Thoracic aorta (tissue), 2 donors: Measurements from ENCODE around the gene C10orf53. TPM values are rescaled to one million over a fixed set of nuclear protein-coding genes. Genes with fewer than 3 reads are reported as not detected.

Experiments used
- ATAC-seq: fragments of 150-250 bp; one replicate; pipeline ENCODE4 v1.8.0; 2017; ENCODE audit warnings: low read depth; ENCODE audit not compliant: insufficient number of reproducible peaks, low FRiP score
- DNase-seq: peaks from one replicate; pipeline ENCODE4 v3.0.0-alpha.2; 2020; ENCODE audit warnings: low spot score
- H3K27ac ChIP-seq, 2 donors: fragments of 200-600 bp; sonication (generic); 1 replicate in 1 of 2; 2 replicates in 1 of 2; pipeline ENCODE4 v1.5.1; 2016; ENCODE audit warnings: mild to moderate bottlenecking in 2 of 2, moderate library complexity in 2 of 2
- H3K27me3 ChIP-seq: fragments of 200-600 bp; sonication (generic); replicated peaks from 2 replicates; pipeline ENCODE4 v1.6.0; 2016; ENCODE audit warnings: mild to moderate bottlenecking; ENCODE audit not compliant: insufficient read depth
- H3K36me3 ChIP-seq: fragments of 200-600 bp; sonication (generic); one replicate; pipeline ENCODE4 v1.5.1; 2016
- H3K4me1 ChIP-seq, 2 donors: fragments of 200-600 bp; sonication (generic); 1 replicate in 1 of 2; 2 replicates in 1 of 2; pipeline versions ENCODE4 v1.5.1 to v1.6.0; 2016; ENCODE audit warnings: low read depth in 2 of 2, mild to moderate bottlenecking in 1 of 2; ENCODE audit not compliant: control insufficient read depth in 1 of 2
- H3K4me3 ChIP-seq: fragments of 200-600 bp; sonication (generic); 2 replicates; pipeline ENCODE4 v1.5.1; 2016; ENCODE audit warnings: mild to moderate bottlenecking
- H3K9me3 ChIP-seq: fragments of 200-600 bp; sonication (generic); 2 replicates; pipeline ENCODE4 v1.5.1; 2016
- total RNA-seq, 2 donors: library from RNA; depleted of rRNA; stranded (reverse); fragments of >200 nt; gene quantifications; one replicate each; pipeline versions ENCODE4 v1.1.0 to v1.2.3, GENCODE V29; 2016
- TF ChIP-seq, protein P1 (sequence below): fragments of 200-600 bp; sonication (generic); IDR thresholded peaks from one replicate; pipeline ENCODE4 v1.5.1; 2019; ENCODE audit warnings: antibody characterized with exemption

Gene C10orf53
- total RNA-seq, 2 donors from 2014 or later: not detected

DNA sequence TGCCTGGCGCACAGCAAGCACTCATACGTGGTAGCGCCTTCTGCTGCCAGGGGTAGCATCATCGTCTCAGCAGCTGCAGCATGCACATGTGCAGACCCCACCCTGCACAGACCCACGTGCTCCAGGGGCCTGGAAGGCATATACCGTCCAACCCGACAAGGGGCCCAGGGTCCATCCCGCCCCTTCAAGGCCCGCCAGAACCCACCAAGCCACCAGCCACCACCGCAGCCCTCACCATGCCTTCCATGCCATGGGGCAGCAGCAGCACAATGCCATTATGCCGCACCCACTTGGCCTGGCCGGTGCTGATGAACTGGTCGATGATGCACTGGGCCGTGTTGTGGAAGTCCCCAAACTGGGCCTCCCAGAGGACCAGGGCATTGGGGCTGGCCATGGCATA lies 60.0 kb downstream of the C10orf53 start:
- no peaks in the 10 kb centered on the region for H3K4me1 ChIP-seq
- no peaks in the 10 kb centered on the region for H3K9me3 ChIP-seq
- H3K36me3 ChIP-seq: no peaks in the 10 kb centered on the region
- H3K27me3 ChIP-seq: no peaks in the 10 kb centered on the region
- no peak for DNase-seq
- H3K4me3 ChIP-seq: no peak overlapping the region
- TF ChIP-seq, protein P1, sequence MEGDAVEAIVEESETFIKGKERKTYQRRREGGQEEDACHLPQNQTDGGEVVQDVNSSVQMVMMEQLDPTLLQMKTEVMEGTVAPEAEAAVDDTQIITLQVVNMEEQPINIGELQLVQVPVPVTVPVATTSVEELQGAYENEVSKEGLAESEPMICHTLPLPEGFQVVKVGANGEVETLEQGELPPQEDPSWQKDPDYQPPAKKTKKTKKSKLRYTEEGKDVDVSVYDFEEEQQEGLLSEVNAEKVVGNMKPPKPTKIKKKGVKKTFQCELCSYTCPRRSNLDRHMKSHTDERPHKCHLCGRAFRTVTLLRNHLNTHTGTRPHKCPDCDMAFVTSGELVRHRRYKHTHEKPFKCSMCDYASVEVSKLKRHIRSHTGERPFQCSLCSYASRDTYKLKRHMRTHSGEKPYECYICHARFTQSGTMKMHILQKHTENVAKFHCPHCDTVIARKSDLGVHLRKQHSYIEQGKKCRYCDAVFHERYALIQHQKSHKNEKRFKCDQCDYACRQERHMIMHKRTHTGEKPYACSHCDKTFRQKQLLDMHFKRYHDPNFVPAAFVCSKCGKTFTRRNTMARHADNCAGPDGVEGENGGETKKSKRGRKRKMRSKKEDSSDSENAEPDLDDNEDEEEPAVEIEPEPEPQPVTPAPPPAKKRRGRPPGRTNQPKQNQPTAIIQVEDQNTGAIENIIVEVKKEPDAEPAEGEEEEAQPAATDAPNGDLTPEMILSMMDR: no peak
- no peak overlapping the region for H3K27ac ChIP-seq
- ATAC-seq: no peak

DNA sequence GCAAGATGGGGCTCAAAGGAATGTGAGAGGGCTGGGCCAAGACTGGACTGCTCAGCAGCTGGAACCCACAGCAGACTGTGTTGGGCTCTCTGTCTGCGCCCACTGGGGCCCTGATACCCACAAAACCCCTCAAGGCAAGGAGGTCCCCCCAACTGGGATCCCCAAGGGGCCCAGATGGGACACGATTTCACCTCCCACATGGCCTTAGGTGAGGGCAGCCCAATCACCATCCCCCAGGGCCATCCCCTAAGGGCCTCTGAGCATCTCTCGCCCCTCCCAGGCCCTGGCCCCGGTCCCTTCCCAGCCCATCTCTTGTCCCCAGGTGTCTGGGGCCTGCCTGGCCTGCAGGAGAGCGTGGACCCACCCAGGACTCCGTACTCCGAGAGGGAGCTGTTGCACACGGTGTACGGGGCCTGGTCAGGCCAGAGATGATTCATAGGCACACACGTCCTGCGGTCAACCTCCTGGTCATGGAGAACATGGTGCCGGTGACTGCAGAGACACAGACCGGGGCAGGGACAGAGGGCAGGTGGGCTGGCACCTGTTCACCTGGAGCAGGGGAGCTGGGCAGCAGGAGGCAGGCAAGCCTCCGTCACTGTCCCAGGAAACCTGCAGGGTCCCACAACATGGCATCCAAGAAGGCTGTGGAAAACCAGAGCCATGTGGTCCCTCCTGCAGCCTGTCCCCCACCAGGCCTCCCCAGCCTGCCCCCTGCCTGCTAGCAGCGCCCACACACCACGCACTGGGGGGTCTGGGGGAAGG lies 61.1 kb downstream of the C10orf53 start:
- no peaks in the 10 kb centered on the region for H3K36me3 ChIP-seq
- TF ChIP-seq, protein P1: no peak
- H3K4me1 ChIP-seq: no peaks in the 10 kb centered on the region
- no peak for DNase-seq
- H3K9me3 ChIP-seq: no peaks in the 10 kb centered on the region
- H3K27me3 ChIP-seq: no peaks in the 10 kb centered on the region
- no peak overlapping the region for H3K27ac ChIP-seq
- H3K4me3 ChIP-seq: no peak overlapping the region
- ATAC-seq: no peak

DNA sequence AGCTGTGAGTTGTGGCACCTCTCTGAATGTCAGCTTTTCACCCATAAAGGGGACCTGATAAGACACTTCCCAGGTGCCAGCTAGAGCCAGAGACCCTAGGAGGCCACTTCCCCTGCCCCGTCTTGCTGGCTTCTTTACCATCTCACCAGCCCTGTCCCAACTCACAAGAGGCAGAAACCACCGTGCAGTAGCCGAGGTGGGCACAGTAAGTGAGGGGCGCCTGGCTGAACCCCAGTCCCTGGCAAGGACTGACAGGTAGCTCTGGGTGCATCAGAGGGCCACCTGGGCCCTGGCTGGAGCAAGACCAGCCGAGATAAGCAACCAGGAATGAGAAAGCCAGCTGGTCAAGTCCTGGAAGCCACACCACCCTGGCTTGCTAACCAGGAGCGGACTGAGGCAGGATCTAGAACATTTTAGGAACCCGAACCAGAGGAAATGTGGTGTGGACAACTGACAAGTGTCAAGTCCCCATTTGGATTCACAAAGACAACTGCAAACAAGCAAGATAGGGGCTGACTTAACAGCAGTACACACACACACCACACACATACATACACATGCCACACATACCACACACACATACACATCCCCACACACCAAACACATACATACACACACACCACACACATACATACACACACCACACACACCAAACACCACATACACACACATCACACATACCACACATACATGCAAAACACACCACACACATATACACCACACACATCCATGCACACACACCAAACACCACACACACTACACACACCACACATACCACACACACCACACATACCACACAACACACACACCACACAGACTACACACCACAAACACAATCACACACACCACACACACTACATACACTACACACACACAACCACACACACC lies 61.9 kb downstream of the C10orf53 start:
- Histone ChIP-seq H3K9me3 (no peaks in the 10 kb centered on the region), H3K36me3 (no peaks in the 10 kb centered on the region), H3K4me1 (no peaks in the 10 kb centered on the region), H3K4me3 (no peak overlapping the region), H3K27me3 (no peaks in the 10 kb centered on the region), H3K27ac (no peak overlapping the region)
- DNase-seq (no peak), ATAC-seq (no peak)
- TF ChIP-seq, protein P1: no peak

DNA sequence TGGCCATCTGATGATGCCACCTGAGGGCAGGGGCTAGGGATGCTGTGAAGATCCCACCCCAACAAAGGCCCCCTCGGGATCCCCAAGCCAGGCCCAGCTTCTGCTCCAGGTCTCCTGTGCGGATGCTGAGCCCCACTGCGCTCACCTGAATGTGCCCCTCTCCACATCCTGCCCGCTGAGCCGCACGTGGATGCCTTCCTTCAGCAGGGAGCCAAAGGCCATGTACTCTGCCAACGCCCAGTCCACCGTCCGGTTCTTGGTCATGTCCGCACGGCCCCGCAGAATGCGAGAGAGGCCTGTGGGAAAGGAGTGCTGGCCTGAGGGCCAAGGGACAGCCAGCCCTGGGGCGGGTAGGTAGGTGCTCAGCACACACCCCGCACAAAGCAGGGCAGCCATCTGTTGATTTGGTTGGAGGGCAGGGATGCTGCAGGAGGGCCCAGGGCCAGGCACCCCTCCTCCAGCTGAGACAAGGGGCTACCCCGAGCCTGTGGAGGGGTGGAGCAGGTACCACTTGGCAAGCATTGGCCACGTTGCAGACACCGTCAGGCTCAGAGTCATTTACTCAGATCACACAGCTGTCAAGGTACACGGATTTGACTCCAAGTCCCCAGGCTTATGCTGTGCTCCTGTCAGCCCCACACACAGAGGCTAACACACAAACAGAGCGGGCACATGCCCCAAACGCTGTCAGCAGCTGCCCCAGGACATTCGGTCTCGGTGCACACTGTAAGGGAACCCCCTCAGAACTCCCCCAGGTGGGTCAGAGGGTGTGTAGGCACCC lies 63.4 kb downstream of the C10orf53 start:
- ATAC-seq: no peak
- no peak for DNase-seq
- no peak overlapping the region for H3K4me3 ChIP-seq
- no peaks in the 10 kb centered on the region for H3K4me1 ChIP-seq
- H3K27ac ChIP-seq: no peak overlapping the region
- H3K9me3 ChIP-seq: no peaks in the 10 kb centered on the region
- no peaks in the 10 kb centered on the region for H3K27me3 ChIP-seq
- TF ChIP-seq, protein P1: no peak
- no peaks in the 10 kb centered on the region for H3K36me3 ChIP-seq
